HUES48 (cell line): Measurements from ENCODE around the gene TBC1D4.
A peak's percentile ranks its signal among the peaks of the same experiment; 100 is the strongest.

Source experiments
- H3K27ac ChIP-seq: one replicate; pipeline ENCODE4 v1.7.0; 2013; ENCODE audit warnings: low read depth, low read length, inconsistent platforms
- H3K27me3 ChIP-seq: 2 replicates; pipeline ENCODE4 v1.6.1; 2013; ENCODE audit warnings: mild to moderate bottlenecking, low read length; ENCODE audit not compliant: control insufficient read depth, insufficient read depth
- H3K36me3 ChIP-seq: 2 replicates; pipeline ENCODE4 v1.6.1; 2013; ENCODE audit warnings: low read length; ENCODE audit not compliant: control insufficient read depth, insufficient read depth
- H3K4me1 ChIP-seq: 2 replicates; pipeline ENCODE4 v1.6.1; 2013; ENCODE audit warnings: mild to moderate bottlenecking, low read length; ENCODE audit not compliant: control insufficient read depth, insufficient read depth
- H3K4me3 ChIP-seq: 2 replicates; pipeline ENCODE4 v1.5.1; 2013; ENCODE audit warnings: mild to moderate bottlenecking, low read depth, low read length
- H3K9ac ChIP-seq: 2 replicates; pipeline ENCODE4 v1.6.1; 2013; ENCODE audit warnings: mild to moderate bottlenecking, low read depth, low read length, moderate library complexity
- H3K9me3 ChIP-seq: 2 replicates; pipeline ENCODE4 v1.6.1; 2013; ENCODE audit warnings: low read length; ENCODE audit not compliant: control insufficient read depth, insufficient read depth

The TBC1D4 gene, protein sequence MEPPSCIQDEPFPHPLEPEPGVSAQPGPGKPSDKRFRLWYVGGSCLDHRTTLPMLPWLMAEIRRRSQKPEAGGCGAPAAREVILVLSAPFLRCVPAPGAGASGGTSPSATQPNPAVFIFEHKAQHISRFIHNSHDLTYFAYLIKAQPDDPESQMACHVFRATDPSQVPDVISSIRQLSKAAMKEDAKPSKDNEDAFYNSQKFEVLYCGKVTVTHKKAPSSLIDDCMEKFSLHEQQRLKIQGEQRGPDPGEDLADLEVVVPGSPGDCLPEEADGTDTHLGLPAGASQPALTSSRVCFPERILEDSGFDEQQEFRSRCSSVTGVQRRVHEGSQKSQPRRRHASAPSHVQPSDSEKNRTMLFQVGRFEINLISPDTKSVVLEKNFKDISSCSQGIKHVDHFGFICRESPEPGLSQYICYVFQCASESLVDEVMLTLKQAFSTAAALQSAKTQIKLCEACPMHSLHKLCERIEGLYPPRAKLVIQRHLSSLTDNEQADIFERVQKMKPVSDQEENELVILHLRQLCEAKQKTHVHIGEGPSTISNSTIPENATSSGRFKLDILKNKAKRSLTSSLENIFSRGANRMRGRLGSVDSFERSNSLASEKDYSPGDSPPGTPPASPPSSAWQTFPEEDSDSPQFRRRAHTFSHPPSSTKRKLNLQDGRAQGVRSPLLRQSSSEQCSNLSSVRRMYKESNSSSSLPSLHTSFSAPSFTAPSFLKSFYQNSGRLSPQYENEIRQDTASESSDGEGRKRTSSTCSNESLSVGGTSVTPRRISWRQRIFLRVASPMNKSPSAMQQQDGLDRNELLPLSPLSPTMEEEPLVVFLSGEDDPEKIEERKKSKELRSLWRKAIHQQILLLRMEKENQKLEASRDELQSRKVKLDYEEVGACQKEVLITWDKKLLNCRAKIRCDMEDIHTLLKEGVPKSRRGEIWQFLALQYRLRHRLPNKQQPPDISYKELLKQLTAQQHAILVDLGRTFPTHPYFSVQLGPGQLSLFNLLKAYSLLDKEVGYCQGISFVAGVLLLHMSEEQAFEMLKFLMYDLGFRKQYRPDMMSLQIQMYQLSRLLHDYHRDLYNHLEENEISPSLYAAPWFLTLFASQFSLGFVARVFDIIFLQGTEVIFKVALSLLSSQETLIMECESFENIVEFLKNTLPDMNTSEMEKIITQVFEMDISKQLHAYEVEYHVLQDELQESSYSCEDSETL (N-terminal part only)

DNA sequence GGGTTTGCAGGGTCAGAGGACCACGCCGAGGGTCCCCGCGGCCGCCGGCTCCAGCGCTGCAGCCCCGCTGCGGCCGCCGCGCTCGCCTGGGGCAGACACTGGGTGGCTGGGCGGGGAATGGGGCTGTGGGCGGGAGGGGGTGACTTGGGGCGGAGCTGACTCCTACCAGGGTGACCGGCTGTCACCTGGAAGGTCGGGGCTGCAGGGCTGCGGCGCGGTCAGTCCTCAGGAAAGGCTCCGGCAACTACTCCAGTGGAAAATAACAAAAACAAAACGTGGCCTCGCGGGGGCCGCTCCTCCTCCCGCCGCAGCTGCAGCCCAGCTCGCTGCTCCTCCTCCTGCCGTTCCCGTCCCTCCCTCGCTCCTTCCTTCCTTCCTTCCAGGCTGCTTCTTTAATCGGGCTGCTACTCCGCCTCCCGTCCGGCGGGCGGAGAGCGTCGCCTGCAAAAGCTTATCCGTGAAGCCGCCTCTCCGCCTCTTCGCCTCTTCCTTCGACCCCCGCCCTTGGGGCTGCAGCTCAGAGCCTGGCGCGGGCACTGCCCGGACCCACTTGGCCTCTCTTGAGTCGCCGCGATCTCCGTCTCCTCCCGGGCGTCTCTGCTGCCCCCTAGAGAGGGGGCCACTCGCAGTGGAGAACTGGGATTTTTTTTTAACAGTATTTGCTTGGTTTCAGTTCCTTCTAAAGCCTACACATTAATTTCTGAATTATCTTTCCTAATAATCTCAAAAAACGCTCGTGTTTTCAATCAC is at the start of gene TBC1D4:
TBC1D4 (minus strand) TSS at position 100 of the 750 bp plus-strand sequence. CDS start 402 bp downstream, outside the sequence.
- Histone ChIP-seq H3K4me1 (peaks cover 22% of the 10 kb centered on the region), H3K4me3 (peak within 1 kb of the TSS; percentile 75), H3K27me3 (peaks cover 9% of the 10 kb centered on the region), H3K9me3 (no peaks in the 10 kb centered on the region), H3K36me3 (no peaks in the 10 kb centered on the region), H3K27ac (peak within 1 kb of the TSS; percentile 50), H3K9ac (peak within 1 kb of the TSS; percentile 42)

DNA sequence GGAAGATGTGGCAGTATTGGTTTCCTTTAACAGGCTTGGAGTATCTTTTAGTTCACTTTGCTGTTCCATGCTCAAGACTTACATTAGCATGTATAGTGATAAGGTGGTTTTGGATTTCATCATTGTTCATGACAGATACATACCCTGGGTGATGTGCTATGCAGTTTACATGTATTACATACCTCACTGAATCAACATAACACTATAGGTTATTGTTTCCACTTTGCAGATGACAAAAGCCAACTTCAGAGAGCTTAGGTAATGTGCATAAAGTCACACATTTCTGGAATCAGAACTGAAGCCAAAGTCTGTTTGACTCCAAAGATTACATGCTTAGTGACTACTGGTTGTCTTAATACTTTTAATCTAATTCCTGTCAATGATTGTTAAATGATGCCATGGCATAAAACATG is 48.6 kb upstream of the TBC1D4 start:
- H3K36me3 ChIP-seq: peaks cover 54% of the 10 kb centered on the region
- peak overlapping the region; percentile 9 for H3K27ac ChIP-seq
- H3K9ac ChIP-seq: no peak overlapping the region
- H3K9me3 ChIP-seq: no peaks in the 10 kb centered on the region
- no peaks in the 10 kb centered on the region for H3K27me3 ChIP-seq
- H3K4me1 ChIP-seq: peaks cover 8% of the 10 kb centered on the region; the same call in 1 of the 2 replicates
- H3K4me3 ChIP-seq: no peak overlapping the region

DNA sequence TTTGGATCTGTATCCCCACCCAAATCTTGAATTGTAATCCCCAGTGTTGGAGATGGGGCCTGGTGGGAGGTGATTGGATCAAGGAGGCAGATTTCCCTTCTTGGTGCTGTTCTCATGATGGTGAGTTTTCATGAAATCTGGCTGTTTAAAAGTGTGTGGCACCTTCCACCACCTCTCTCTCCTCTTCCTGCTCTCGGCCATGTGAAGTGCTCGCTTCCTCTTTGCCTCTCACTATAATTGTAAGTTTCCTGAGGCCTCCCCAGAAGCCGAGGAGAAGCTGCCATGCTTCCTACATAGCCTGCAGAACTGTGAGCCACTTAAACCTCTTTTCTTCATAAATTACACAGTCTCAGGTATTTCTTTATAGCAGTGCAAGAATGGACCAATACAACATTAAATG is 40.0 kb upstream of the TBC1D4 start:
- Histone ChIP-seq H3K4me1 (no peaks in the 10 kb centered on the region), H3K36me3 (peaks cover 7% of the 10 kb centered on the region)

DNA sequence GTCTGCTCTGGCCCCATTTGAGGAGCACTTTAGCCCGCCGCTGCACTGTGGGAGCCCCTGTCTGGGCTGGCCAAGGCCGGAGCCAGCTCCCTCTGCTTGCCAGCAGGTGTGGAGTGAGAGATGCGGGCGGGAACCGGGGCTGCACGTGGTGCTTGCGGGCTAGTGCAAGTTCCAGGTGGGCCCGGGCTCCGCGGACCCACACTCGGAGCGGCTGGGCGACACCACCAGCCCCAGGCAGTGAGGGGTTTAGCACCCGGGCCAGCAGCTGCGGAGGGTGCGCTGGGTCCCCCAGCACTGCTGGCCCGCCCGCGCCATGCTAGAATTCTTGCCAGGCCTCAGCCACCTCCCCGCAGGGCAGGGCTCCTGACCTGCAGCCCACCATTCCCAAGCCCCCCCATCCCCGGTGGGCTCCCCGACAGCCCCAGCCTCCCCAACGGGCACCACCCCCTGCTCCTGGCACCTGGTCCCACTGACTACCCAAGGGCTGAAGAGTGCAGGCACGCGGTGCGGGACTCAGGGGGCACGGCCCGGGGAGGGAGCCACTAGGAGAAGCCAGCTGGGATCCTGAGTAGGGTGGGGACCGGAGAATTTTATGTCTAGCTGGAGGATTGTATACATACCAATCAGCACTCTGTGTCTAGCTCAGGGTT is 36.6 kb upstream of the TBC1D4 start:
- H3K36me3 ChIP-seq: no peaks in the 10 kb centered on the region
- H3K4me1 ChIP-seq: no peaks in the 10 kb centered on the region
- no peak overlapping the region for H3K4me3 ChIP-seq
- peaks cover 18% of the 10 kb centered on the region; the same call in 1 of the 2 replicates for H3K9me3 ChIP-seq
- H3K27me3 ChIP-seq: no peaks in the 10 kb centered on the region
- no peak overlapping the region for H3K27ac ChIP-seq
- no peak overlapping the region for H3K9ac ChIP-seq

More for the DNA sequence above, 40.0 kb upstream of the TBC1D4 start:
- Histone ChIP-seq H3K9me3 (peaks cover 18% of the 10 kb centered on the region; the same call in 1 of the 2 replicates), H3K27ac (no peak overlapping the region), H3K9ac (no peak overlapping the region), H3K27me3 (no peaks in the 10 kb centered on the region), H3K4me3 (no peak overlapping the region)

DNA sequence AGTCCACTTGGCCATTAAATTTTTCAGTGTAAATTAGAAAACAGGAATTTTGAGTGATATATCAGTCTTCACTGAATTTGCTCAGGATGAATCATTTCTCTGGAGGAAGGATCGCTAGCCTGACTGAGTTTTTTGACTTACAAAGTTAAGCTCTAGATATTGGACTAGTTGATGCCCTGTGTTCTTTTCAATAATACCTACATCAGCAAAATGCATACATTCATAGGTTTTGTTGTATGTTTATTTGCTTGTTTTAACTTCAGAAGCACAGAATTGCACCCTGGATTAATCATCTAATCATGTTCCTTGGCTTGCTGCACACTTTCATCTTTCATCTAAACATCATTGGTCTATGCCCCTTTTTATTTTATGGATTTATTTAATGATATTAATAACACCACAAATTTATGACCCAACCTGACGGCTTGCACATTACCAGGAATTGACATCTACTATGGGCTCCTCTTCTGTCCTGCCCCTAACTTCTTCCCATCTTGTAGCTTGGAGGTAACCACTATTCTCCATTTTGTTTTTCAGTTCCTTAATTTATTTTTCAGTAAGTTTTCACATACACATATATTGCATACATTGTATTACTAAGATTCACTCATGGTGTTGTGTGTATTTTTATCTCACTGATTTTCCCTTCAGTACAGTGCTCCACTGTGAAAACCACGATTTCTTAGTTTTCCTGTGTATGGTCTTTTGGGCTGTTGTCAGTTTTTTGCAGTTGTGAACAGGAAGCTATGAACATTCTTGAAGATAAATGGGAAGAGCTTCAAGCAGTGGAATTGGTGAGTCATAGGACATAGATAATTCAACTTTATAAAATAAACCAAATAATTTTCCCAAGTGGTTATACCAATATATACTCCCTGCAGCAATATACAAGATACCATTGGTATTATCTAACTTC is 32.4 kb upstream of the TBC1D4 start:
- Histone ChIP-seq H3K4me1 (no peaks in the 10 kb centered on the region), H3K27me3 (no peaks in the 10 kb centered on the region), H3K4me3 (no peak overlapping the region), H3K9ac (no peak overlapping the region), H3K27ac (no peak overlapping the region), H3K36me3 (no peaks in the 10 kb centered on the region), H3K9me3 (peaks cover 5% of the 10 kb centered on the region; the same call in 1 of the 2 replicates)

DNA sequence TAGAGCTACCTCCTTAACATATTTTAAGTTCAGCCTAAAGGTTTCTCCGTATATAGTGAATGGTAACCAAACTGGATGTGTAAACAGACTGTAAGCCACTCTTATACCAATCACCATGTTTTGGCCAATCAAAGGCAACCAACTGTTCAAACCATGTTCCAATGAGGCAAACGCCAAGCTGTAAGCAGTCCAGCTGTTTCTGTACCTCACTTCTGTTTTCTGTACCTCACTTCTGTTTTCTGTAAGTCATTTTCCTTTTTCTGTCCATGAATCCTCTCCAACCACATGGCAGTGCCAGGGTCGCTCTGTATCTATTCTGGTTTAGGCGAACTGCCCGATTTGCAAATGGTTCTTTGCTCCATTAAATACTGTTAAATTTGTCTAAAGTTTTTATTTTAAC is 31.3 kb upstream of the TBC1D4 start:
- Histone ChIP-seq H3K4me1 (no peaks in the 10 kb centered on the region), H3K9ac (no peak overlapping the region), H3K4me3 (no peak overlapping the region), H3K27ac (no peak overlapping the region), H3K9me3 (peaks cover 3% of the 10 kb centered on the region; the same call in 1 of the 2 replicates), H3K27me3 (no peaks in the 10 kb centered on the region), H3K36me3 (no peaks in the 10 kb centered on the region)

DNA sequence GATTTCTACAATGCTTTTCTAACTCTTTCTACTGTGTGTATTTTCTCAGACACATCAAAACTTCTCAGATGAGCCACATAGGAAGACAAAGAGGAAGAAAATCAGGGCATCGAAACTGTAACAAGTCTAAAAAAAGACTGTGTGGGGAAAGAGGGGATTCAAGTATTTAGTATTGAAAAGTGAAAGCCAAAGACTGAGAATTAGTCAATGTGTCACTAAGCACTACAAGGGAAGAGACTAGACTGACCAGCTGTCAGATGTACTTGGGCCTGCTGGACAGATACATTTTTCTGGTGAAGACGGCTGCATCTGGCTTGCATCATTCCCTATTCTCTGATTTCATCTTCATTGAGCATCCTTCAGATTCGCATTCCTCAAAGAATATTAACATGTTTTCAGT is 30.3 kb upstream of the TBC1D4 start:
- H3K9ac ChIP-seq: no peak overlapping the region
- no peak overlapping the region for H3K27ac ChIP-seq
- H3K4me1 ChIP-seq: no peaks in the 10 kb centered on the region
- no peak overlapping the region for H3K4me3 ChIP-seq
- H3K27me3 ChIP-seq: no peaks in the 10 kb centered on the region
- no peaks in the 10 kb centered on the region for H3K9me3 ChIP-seq
- no peaks in the 10 kb centered on the region for H3K36me3 ChIP-seq

DNA sequence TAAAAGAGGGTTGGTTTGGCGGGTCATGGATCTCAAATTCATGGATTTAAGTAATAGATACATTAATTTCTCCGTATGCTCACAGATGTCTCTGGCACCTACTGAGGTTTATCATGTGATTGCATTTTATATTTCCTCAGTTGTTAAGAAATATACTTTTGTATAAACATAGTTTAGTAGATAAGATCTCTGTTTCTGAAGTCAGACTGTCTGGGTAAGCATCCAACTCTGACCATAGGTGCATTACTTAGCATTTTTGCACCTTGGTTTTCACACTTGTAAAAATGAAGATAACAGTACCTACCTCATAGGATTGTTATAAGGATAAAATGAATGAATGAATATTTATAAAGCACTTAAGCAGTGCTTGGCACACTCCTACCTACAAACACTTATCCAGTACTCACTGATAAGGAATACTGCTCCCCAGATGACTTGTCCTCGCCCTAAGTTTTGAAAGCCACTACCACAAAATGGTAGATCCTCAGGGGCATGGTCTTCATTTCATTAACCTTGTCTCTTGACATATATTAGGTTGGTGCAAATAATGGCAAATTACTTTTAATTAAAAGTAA is 29.2 kb upstream of the TBC1D4 start:
- Histone ChIP-seq H3K4me3 (no peak overlapping the region), H3K27ac (no peak overlapping the region), H3K27me3 (no peaks in the 10 kb centered on the region), H3K36me3 (no peaks in the 10 kb centered on the region), H3K9me3 (no peaks in the 10 kb centered on the region), H3K9ac (no peak overlapping the region), H3K4me1 (no peaks in the 10 kb centered on the region)

DNA sequence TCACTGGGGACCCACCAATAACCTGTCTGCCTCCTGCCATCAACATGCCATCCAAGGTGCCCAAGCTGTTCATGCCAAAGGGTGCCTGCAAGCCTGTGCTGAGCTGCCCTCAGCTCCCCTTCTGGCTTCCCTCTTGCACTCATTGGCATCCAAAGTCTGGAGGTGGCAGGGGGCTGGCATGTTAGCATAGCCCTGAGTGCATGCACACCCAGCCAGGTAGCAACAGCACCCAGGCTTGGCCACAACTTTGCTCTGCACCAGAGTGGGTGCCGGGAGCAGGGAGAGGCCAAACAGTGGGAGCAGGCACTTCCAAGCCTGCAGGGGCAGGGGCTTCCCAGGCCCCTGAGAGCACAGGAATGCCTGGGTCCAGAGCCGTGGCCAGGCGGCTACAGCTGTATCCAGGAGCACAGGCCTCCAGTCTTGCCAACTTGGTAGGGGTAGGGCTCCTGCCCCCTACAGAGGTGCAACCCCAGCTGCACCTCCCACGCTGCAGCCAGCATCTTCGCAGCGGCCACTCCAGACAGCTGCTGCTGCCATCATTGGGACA is 26.1 kb upstream of the TBC1D4 start:
- Histone ChIP-seq H3K36me3 (no peaks in the 10 kb centered on the region), H3K4me1 (no peaks in the 10 kb centered on the region), H3K4me3 (no peak overlapping the region), H3K27me3 (no peaks in the 10 kb centered on the region), H3K27ac (no peak overlapping the region), H3K9me3 (no peaks in the 10 kb centered on the region), H3K9ac (no peak overlapping the region)
